ENCODE data around the gene PDXK.

DNA sequence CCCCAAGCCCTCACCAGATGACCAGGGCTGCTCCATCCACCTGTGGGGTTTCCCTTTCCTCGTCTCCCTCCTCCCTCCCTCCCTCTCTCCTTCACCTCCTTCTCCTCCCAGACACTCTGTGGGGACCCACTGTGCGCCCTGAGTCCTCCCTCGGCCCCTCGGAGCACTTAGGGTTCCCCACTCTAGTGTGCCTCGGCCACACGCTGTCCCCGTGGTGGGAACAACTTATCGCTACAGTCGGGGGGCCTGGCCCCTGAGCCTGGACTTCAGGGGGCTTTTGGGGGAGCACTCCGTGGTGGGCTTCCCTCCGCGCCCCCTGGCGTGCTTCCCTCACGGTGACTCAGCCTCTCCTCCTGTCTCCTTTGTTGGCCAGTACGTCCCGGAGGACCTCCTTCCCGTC is 29.7 kb downstream of the PDXK start:
- TF ChIP-seq, protein P1, sequence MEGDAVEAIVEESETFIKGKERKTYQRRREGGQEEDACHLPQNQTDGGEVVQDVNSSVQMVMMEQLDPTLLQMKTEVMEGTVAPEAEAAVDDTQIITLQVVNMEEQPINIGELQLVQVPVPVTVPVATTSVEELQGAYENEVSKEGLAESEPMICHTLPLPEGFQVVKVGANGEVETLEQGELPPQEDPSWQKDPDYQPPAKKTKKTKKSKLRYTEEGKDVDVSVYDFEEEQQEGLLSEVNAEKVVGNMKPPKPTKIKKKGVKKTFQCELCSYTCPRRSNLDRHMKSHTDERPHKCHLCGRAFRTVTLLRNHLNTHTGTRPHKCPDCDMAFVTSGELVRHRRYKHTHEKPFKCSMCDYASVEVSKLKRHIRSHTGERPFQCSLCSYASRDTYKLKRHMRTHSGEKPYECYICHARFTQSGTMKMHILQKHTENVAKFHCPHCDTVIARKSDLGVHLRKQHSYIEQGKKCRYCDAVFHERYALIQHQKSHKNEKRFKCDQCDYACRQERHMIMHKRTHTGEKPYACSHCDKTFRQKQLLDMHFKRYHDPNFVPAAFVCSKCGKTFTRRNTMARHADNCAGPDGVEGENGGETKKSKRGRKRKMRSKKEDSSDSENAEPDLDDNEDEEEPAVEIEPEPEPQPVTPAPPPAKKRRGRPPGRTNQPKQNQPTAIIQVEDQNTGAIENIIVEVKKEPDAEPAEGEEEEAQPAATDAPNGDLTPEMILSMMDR (IDR thresholded peaks at IDR 0.05; ENCODE audit: low read length) = no peak
- no peak for TF ChIP-seq EZH2 (IDR thresholded peaks at IDR 0.05; ENCODE audit: borderline replicate concordance, low read length)
